HL-60 (cell line): ENCODE measurements around the gene LRRC37A3.
"Not testable (repeated sequence)": the region's sequence is repeated elsewhere in the genome, so short reads cannot be mapped to it uniquely, and the experiment has no call there.

Experiments used
- DNase-seq, 2 experiments: peaks; one replicate each; pipeline ENCODE4 v3.0.0-alpha.2; 2010 to 2020; ENCODE audit warnings: low read depth in 1 of 2, low spot score in 1 of 2
- H3K27ac ChIP-seq: fragments of 250-450 bp; sonication (Bioruptor Pico); replicated peaks from 2 replicates; pipeline ENCODE4 v1.5.1; 2020; ENCODE audit warnings: mild to moderate bottlenecking, moderate library complexity
- H3K27me3 ChIP-seq: fragments of 250-450 bp; sonication (Bioruptor Pico); 2 replicates; pipeline ENCODE4 v1.5.1; 2021; ENCODE audit warnings: mild to moderate bottlenecking, moderate library complexity; ENCODE audit not compliant: insufficient read depth, poor library complexity, severe bottlenecking
- H3K4me3 ChIP-seq: replicated peaks from 2 replicates; pipeline ENCODE4 v1.5.1; 2011; ENCODE audit warnings: mild to moderate bottlenecking, control low read depth, low read length; ENCODE audit not compliant: insufficient read depth
- GABPA ChIP-seq: IDR thresholded peaks from 2 replicates; pipeline ENCODE4 v1.6.1; 2012; ENCODE audit warnings: low read depth
- POLR2AphosphoS5 ChIP-seq: IDR thresholded peaks from 2 replicates; pipeline ENCODE4 v1.6.1; 2012; ENCODE audit warnings: low read depth
- SPI1 ChIP-seq: IDR thresholded peaks from 2 replicates; pipeline ENCODE4 v1.6.1; 2012; ENCODE audit warnings: low read depth, mild to moderate bottlenecking, borderline replicate concordance
- TF ChIP-seq, protein P1 (sequence below): IDR thresholded peaks from one replicate; pipeline ENCODE4 v1.5.1; 2011; ENCODE audit warnings: low read length, control low read depth, inconsistent platforms; ENCODE audit not compliant: insufficient read depth
- TF ChIP-seq, protein P2 (sequence below): IDR thresholded peaks from 2 replicates; pipeline ENCODE4 v1.6.1; 2012; ENCODE audit warnings: low read depth; ENCODE audit not compliant: insufficient replicate concordance

The LRRC37A3 gene

DNA sequence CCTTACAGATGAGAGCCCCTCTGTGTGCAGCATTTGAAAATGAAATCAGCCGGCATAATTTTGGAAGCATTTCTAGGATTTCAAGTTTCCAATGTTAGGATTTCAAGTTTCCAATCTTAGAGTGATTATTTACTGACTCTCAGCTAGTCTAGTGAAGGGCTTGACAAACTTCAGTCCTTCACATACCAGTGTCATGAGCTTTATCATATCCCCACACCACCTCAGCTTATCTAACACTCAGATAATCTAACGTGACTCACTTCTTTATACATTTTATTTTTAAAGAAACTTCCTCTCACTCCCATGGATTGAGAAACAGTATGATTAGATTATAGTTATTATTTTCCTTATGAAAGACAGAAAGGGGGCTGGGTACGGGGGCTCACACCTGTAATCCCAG is 9.4 kb upstream of the LRRC37A3 start:
- H3K27me3 ChIP-seq, H3K27ac ChIP-seq, H3K4me3 ChIP-seq: not testable (repeated sequence)

DNA sequence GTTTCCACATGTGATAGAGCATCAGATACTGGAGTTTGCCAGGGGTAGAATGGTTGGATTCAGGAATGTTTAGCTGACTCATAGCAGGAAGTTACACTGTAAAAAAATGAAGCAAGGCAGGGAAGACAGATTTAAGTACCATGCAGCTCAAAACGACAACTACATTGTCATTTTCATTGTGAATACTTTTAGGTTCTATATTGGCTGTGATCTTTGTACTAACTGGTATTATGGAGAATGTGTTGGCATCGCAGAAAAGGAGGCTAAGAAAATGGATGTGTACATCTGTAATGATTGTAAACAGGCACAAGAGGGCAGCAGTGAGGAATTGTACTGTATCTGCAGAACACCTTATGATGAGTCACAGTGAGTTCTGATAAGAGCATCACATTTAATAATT is 8.2 kb upstream of the LRRC37A3 start:
- DNase-seq, result peak in 1 of 2 experiments; percentile 75
- not testable (repeated sequence) for H3K4me3 ChIP-seq, H3K27me3 ChIP-seq
- TF ChIP-seq, protein P1, sequence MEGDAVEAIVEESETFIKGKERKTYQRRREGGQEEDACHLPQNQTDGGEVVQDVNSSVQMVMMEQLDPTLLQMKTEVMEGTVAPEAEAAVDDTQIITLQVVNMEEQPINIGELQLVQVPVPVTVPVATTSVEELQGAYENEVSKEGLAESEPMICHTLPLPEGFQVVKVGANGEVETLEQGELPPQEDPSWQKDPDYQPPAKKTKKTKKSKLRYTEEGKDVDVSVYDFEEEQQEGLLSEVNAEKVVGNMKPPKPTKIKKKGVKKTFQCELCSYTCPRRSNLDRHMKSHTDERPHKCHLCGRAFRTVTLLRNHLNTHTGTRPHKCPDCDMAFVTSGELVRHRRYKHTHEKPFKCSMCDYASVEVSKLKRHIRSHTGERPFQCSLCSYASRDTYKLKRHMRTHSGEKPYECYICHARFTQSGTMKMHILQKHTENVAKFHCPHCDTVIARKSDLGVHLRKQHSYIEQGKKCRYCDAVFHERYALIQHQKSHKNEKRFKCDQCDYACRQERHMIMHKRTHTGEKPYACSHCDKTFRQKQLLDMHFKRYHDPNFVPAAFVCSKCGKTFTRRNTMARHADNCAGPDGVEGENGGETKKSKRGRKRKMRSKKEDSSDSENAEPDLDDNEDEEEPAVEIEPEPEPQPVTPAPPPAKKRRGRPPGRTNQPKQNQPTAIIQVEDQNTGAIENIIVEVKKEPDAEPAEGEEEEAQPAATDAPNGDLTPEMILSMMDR, result peak; percentile 6
- H3K27ac ChIP-seq, result peak overlapping the region; percentile 48

More for the DNA sequence above, 9.4 kb upstream of the LRRC37A3 start:
- not testable (repeated sequence) for DNase-seq

DNA sequence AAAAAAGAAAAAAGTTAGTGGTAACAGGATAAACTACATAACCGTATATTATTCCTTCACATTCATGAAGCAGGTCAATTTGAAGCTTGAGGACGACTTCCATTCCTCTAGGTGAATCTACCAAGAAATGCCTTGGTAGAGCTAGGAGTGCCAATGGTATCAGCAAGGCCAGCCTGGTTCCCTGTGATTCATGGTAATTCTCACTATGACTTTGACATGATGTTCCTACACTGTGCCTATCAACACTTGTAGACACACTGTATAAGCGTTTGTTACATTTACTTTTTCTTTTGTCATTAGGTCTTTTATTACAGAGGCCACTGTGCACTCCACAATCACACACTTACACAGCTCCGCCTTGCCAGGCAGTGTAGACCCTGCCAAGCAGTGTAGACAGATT is 7.2 kb upstream of the LRRC37A3 start:
- not testable (repeated sequence) for H3K4me3 ChIP-seq, DNase-seq, H3K27ac ChIP-seq, H3K27me3 ChIP-seq

DNA sequence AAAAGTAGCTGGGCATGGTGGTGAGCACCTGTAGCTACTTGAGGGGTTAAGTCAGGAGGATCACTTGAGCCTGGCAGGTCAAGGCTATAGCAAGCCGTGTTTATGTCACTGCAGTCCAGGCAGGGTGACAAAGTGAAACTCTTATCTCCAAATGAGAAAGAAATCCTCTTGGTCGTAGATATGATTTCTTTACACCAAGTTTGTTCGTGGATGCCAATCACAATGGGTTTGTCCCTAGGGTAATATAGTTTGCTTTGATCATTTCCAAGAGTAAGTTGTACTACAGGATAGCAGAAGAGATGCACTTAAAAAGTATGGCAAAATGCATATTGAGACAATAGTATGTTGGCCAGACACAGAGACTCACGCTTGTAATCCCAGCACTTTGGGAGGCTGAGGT is 6.0 kb upstream of the LRRC37A3 start:
- H3K27ac ChIP-seq, DNase-seq, H3K27me3 ChIP-seq, H3K4me3 ChIP-seq: not testable (repeated sequence)

DNA sequence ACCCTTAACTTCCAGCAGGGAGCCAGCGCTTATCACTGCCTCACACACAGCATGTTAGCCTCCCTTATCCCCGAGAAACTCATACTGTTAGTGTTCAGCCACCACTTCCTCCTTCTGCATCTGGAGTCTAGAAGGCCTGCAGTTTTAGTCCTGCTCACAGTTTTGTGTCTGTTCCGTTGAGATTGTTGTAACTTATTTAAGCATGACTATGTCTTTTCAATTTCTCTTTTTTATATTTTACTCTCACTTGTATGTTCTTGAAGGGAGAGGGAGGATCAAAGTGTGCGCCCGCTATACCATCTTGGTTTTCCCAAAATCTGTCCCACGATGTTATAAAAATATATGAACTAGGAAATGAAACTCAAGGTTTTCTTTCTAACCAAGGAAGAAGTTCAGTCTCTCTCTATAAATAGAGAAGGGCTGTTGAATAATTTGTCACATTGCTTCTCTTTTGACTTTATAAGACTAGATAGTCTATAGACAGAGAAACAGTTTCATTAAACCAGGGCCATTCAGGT is 3.8 kb upstream of the LRRC37A3 start:
- peak in 1 of 2 experiments; percentile 77 for DNase-seq
- peak overlapping the region; percentile 81 for H3K27ac ChIP-seq
- not testable (repeated sequence) for H3K4me3 ChIP-seq, H3K27me3 ChIP-seq
- TF ChIP-seq POLR2AphosphoS5, result peak; percentile 55; the same call in 1 of the 2 replicates
- TF ChIP-seq, protein P2, sequence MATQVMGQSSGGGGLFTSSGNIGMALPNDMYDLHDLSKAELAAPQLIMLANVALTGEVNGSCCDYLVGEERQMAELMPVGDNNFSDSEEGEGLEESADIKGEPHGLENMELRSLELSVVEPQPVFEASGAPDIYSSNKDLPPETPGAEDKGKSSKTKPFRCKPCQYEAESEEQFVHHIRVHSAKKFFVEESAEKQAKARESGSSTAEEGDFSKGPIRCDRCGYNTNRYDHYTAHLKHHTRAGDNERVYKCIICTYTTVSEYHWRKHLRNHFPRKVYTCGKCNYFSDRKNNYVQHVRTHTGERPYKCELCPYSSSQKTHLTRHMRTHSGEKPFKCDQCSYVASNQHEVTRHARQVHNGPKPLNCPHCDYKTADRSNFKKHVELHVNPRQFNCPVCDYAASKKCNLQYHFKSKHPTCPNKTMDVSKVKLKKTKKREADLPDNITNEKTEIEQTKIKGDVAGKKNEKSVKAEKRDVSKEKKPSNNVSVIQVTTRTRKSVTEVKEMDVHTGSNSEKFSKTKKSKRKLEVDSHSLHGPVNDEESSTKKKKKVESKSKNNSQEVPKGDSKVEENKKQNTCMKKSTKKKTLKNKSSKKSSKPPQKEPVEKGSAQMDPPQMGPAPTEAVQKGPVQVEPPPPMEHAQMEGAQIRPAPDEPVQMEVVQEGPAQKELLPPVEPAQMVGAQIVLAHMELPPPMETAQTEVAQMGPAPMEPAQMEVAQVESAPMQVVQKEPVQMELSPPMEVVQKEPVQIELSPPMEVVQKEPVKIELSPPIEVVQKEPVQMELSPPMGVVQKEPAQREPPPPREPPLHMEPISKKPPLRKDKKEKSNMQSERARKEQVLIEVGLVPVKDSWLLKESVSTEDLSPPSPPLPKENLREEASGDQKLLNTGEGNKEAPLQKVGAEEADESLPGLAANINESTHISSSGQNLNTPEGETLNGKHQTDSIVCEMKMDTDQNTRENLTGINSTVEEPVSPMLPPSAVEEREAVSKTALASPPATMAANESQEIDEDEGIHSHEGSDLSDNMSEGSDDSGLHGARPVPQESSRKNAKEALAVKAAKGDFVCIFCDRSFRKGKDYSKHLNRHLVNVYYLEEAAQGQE, result peak; percentile 30
- TF ChIP-seq SPI1, result peak; percentile 89

DNA sequence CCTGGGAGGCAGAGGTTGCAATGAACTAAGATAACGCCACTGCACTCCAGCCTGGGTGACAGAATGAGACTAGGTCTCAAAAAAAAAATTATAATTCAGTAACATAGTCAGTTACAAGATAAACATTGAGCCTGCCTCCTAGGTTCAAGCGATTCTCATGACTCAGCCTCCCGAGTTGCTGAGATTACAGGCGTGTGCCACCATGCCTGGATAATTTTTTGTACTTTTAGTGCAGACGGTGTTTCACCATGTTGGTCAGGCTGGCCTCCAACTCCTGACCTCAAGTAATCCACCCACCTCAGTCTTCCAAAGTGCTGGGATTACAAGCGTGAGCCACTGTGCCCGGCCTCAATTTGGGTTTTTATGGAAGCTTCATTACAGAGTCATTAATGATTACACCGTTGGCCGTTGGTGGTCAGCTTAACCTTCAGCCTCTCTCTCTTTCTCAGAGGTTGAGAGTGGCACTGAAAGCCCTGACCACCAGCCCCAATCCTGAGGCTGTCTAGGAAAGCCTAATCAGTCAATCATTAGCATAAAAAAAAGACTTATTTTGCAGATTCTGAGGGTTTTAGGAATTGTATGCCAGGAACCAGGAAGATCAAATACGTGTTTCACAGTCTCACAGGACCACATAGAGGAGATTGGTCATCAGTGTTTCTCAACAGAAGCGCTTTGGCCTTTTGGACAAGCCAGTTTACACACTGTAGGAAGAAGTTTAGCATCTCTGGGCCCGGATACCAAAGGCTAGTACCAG is 1.3 kb upstream of the LRRC37A3 start:
- TF ChIP-seq GABPA (no peak), SPI1 (no peak), POLR2AphosphoS5 (no peak)
- TF ChIP-seq, protein P2, result no peak
- TF ChIP-seq, protein P1, result no peak
- Histone ChIP-seq H3K4me3 (no peak overlapping the region), H3K27me3 (no peaks in the 10 kb centered on the region), H3K27ac (no peak overlapping the region)
- no peak for DNase-seq
